Thoracic aorta (tissue), 2 donors: ENCODE results near the gene IQGAP1. TPM values are rescaled to one million over a fixed set of nuclear protein-coding genes. Genes with fewer than 3 reads are reported as not detected.

Experiments used
- ATAC-seq: fragments of 150-250 bp; one replicate; pipeline ENCODE4 v1.8.0; 2017; ENCODE audit warnings: low read depth; ENCODE audit not compliant: insufficient number of reproducible peaks, low FRiP score
- DNase-seq: peaks from one replicate; pipeline ENCODE4 v3.0.0-alpha.2; 2020; ENCODE audit warnings: low spot score
- H3K27ac ChIP-seq, 2 donors: fragments of 200-600 bp; sonication (generic); 1 replicate in 1 of 2; 2 replicates in 1 of 2; pipeline ENCODE4 v1.5.1; 2016; ENCODE audit warnings: mild to moderate bottlenecking in 2 of 2, moderate library complexity in 2 of 2
- H3K27me3 ChIP-seq: fragments of 200-600 bp; sonication (generic); replicated peaks from 2 replicates; pipeline ENCODE4 v1.6.0; 2016; ENCODE audit warnings: mild to moderate bottlenecking; ENCODE audit not compliant: insufficient read depth
- H3K36me3 ChIP-seq: fragments of 200-600 bp; sonication (generic); one replicate; pipeline ENCODE4 v1.5.1; 2016
- H3K4me1 ChIP-seq, 2 donors: fragments of 200-600 bp; sonication (generic); 1 replicate in 1 of 2; 2 replicates in 1 of 2; pipeline versions ENCODE4 v1.5.1 to v1.6.0; 2016; ENCODE audit warnings: low read depth in 2 of 2, mild to moderate bottlenecking in 1 of 2; ENCODE audit not compliant: control insufficient read depth in 1 of 2
- H3K4me3 ChIP-seq: fragments of 200-600 bp; sonication (generic); 2 replicates; pipeline ENCODE4 v1.5.1; 2016; ENCODE audit warnings: mild to moderate bottlenecking
- H3K9me3 ChIP-seq: fragments of 200-600 bp; sonication (generic); 2 replicates; pipeline ENCODE4 v1.5.1; 2016
- CTCF ChIP-seq: fragments of 200-600 bp; sonication (generic); IDR thresholded peaks from one replicate; pipeline ENCODE4 v1.5.1; 2019; ENCODE audit warnings: antibody characterized with exemption
- total RNA-seq, 2 donors: library from RNA; depleted of rRNA; stranded (reverse); fragments of >200 nt; gene quantifications; one replicate each; pipeline versions ENCODE4 v1.1.0 to v1.2.3, GENCODE V29; 2016

Gene IQGAP1
- total RNA-seq, 2 donors from 2014 or later = 280 to 340 TPM

- H3K4me1 ChIP-seq = peaks cover 79 to 89% of the 10 kb centered on the region in 2 donors
- DNase-seq (no peak), ATAC-seq (no peak)
- H3K9me3 ChIP-seq = no peaks in the 10 kb centered on the region
- no peaks in the 10 kb centered on the region for H3K27me3 ChIP-seq
- H3K27ac ChIP-seq = peak overlapping the region; percentile 31 to 43
- peaks cover 5% of the 10 kb centered on the region for H3K36me3 ChIP-seq
- TF ChIP-seq CTCF = no peak
- peak overlapping the region; percentile 31 for H3K4me3 ChIP-seq
Measured at GRCh38 chr15:90394748-90395442, 6.9 kb downstream of the IQGAP1 start.

DNA sequence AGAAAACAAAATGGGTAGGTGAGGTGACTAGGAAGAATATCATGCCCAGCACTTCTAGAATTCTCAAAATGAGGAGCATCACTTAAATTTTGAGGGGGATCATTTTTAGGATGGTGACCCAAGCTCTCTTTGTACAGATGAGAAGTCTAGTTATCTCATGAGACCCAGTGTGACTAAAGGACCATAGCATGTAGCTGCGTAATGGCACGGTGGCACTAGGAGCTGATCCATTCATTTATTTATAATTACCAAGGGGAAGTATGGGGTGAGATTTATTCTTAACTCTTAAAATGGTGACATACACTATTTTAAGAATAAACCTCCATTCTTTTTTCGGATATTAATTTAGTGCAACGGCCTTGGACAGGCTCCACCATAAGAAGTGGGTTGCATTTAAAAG lies 8.3 kb downstream of the IQGAP1 start:
- peak overlapping the region; percentile 7 for H3K4me3 ChIP-seq
- no peaks in the 10 kb centered on the region for H3K9me3 ChIP-seq
- H3K27ac ChIP-seq = peak overlapping the region in 1 of 2 donors; percentile 66
- DNase-seq = no peak
- no peaks in the 10 kb centered on the region for H3K27me3 ChIP-seq
- no peak for TF ChIP-seq CTCF
- ATAC-seq = no peak
- peaks cover 75 to 88% of the 10 kb centered on the region in 2 donors for H3K4me1 ChIP-seq
- H3K36me3 ChIP-seq = no peaks in the 10 kb centered on the region

DNA sequence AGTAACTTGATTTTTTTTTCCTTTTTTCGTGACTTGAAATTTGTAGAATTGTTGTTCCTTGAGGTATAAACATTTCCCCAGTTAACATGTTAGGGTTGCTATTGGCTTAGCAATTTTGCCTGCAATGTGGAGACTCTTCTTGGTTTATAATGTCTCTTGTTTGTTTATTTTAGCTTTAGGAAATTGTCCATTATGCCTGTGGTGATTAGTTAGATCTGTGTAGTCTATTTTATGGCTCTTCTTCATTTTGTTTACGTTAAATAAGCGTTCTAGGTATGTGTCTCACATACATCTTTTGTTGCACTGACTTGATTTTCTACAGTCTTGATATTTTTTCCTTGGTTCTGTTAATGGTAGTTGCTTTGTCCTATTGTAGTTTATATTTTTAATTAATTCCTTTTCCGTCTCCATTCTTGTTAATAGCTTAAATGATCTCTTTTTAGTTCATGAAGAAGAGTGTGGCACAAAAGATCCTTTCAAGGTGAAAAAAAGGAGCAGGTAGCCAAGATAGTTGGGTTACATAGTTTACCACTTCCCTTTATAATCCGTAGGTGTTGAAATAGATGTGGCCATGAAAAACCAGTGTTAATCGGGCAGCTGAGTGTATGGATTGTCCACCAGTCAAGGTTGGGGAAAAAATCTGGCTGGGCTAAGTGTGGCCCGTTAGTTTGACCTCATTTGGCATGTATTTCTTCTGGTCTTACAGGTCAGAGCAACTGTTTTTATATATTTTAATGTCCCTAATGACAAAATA lies 12.1 kb downstream of the IQGAP1 start:
- H3K4me1 ChIP-seq = peaks cover 88% of the 10 kb centered on the region in 2 donors

GRCh38 chr15:90400759-90401314 lies 12.8 kb downstream of the IQGAP1 start:
- Histone ChIP-seq H3K4me1 (peaks cover 86 to 88% of the 10 kb centered on the region in 2 donors), H3K4me3 (peak overlapping the region; percentile 50), H3K9me3 (no peaks in the 10 kb centered on the region), H3K27ac (peak overlapping the region; percentile 89 to 93), H3K27me3 (no peaks in the 10 kb centered on the region), H3K36me3 (no peaks in the 10 kb centered on the region)
- peak; percentile 89 for ATAC-seq
- DNase-seq = no peak
- no peak for TF ChIP-seq CTCF

More for the DNA sequence above, 12.1 kb downstream of the IQGAP1 start:
- peak overlapping the region; percentile 89 to 93 for H3K27ac ChIP-seq
- no peaks in the 10 kb centered on the region for H3K27me3 ChIP-seq
- ATAC-seq (peak; percentile 46), DNase-seq (no peak)
- peak overlapping the region; percentile 50 for H3K4me3 ChIP-seq
- no peak for TF ChIP-seq CTCF
- H3K36me3 ChIP-seq = no peaks in the 10 kb centered on the region
- H3K9me3 ChIP-seq = no peaks in the 10 kb centered on the region

DNA sequence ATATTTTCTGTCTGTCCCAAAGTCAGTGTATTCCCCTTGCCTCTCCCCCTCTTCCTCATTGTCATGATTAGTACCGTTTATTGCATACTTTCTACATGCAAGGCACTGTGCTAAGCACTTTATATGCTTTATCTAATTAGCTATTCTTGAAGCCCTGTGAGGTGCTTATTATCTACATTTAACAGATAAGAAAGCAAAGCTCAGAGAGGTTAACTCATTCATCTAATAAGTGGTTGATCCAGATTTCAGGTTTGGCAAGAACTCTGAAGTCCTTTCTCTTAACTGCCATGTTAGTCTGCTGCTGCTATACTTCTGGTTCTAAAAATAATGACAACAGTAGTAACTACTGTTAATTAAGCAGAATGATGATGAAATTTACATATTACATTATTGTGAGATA lies 13.5 kb downstream of the IQGAP1 start:
- peaks cover 86 to 88% of the 10 kb centered on the region in 2 donors for H3K4me1 ChIP-seq
- no peak for TF ChIP-seq CTCF

More for the DNA sequence above, 13.5 kb downstream of the IQGAP1 start:
- Histone ChIP-seq H3K36me3 (no peaks in the 10 kb centered on the region), H3K9me3 (no peaks in the 10 kb centered on the region), H3K4me3 (peak overlapping the region; percentile 50), H3K27ac (peak overlapping the region; percentile 89 to 93), H3K27me3 (no peaks in the 10 kb centered on the region)
- ATAC-seq (no peak), DNase-seq (no peak)
